MCF 10A (cell line): ENCODE data around the gene KATNA1. TPM values are rescaled to one million over a fixed set of nuclear protein-coding genes. Genes with fewer than 3 reads are reported as not detected.

ENCODE experiments used
- BruUV-seq: library from RNA; stranded (reverse); fragments of 400-500 nt; replicated peaks from 2 replicates; lab custom pipeline; 2021; lab: Mats Ljungman, UMichigan
- CTCF ChIA-PET: fragments of 300-600 bp; sonication (Branson Sonifier 250); formaldehyde crosslinking; extraction: SDS; loops from one replicate; lab custom pipeline; 2021; ENCODE audit warnings: antibody characterized with exemption, inconsistent platforms; lab: Yijun Ruan, JAX
- POLR2A ChIA-PET: fragments of 300-600, 350-650 bp; sonication (Branson Sonifier 250); formaldehyde crosslinking; extraction: SDS; loops from one replicate; lab custom pipeline; 2020; ENCODE audit warnings: antibody characterized with exemption, inconsistent platforms; lab: Yijun Ruan, JAX
- DNase-seq: peaks from one replicate; pipeline ENCODE4 v3.0.0-alpha.2; 2018; ENCODE audit not compliant: unreplicated experiment
- H3K27ac Mint-ChIP-seq: one replicate; pipeline ENCODE4 v1.8.0; 2022; ENCODE audit warnings: mild to moderate bottlenecking, low read depth, mixed read lengths; ENCODE audit not compliant: unreplicated experiment
- H3K27me3 Mint-ChIP-seq: one replicate; pipeline ENCODE4 v1.8.0; 2022; ENCODE audit warnings: mixed read lengths; ENCODE audit not compliant: insufficient read depth, unreplicated experiment
- H3K36me3 Mint-ChIP-seq: one replicate; pipeline ENCODE4 v1.8.0; 2022; ENCODE audit warnings: mild to moderate bottlenecking, moderate library complexity, mixed read lengths; ENCODE audit not compliant: insufficient read depth, unreplicated experiment
- H3K4me1 Mint-ChIP-seq: one replicate; pipeline ENCODE4 v1.8.0; 2022; ENCODE audit warnings: mixed read lengths; ENCODE audit not compliant: insufficient read depth, unreplicated experiment
- H3K4me3 Mint-ChIP-seq: one replicate; pipeline ENCODE4 v1.8.0; 2022; ENCODE audit warnings: mild to moderate bottlenecking, moderate library complexity, mixed read lengths; ENCODE audit not compliant: unreplicated experiment
- H3K9me3 Mint-ChIP-seq: one replicate; pipeline ENCODE4 v1.8.0; 2022; ENCODE audit warnings: mixed read lengths; ENCODE audit not compliant: unreplicated experiment
- intact Hi-C: fragments of 100-400 bp; cut with micrococcal nuclease; formaldehyde crosslinking; loops from 2 replicates; pipeline ENCODE4 v1.14.1; 2022
- total RNA-seq: library from RNA; stranded (reverse); gene quantifications from 2 replicates; pipeline ENCODE4 v1.2.3, GENCODE V29; 2022
- TF ChIP-seq, protein P1 (sequence below): fragments of 200-600 bp; IDR thresholded peaks from one replicate; pipeline ENCODE4 v1.8.0; 2022; ENCODE audit warnings: antibody characterized with exemption, mild to moderate bottlenecking; ENCODE audit not compliant: unreplicated experiment

Gene KATNA1
- total RNA-seq, 1 experiment from 2014 or later, result 25.8 TPM

- Mint-ChIP-seq H3K27me3 (peaks cover 12% of the 10 kb centered on the region), H3K4me1 (peaks cover 7% of the 10 kb centered on the region), H3K4me3 (peak overlapping the region; percentile 46), H3K9me3 (no peaks in the 10 kb centered on the region), H3K36me3 (no peaks in the 10 kb centered on the region), H3K27ac (peak overlapping the region; percentile 31)
- intact Hi-C loops, result no loop called here
- TF ChIP-seq, protein P1, sequence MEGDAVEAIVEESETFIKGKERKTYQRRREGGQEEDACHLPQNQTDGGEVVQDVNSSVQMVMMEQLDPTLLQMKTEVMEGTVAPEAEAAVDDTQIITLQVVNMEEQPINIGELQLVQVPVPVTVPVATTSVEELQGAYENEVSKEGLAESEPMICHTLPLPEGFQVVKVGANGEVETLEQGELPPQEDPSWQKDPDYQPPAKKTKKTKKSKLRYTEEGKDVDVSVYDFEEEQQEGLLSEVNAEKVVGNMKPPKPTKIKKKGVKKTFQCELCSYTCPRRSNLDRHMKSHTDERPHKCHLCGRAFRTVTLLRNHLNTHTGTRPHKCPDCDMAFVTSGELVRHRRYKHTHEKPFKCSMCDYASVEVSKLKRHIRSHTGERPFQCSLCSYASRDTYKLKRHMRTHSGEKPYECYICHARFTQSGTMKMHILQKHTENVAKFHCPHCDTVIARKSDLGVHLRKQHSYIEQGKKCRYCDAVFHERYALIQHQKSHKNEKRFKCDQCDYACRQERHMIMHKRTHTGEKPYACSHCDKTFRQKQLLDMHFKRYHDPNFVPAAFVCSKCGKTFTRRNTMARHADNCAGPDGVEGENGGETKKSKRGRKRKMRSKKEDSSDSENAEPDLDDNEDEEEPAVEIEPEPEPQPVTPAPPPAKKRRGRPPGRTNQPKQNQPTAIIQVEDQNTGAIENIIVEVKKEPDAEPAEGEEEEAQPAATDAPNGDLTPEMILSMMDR, result no peak
- BruUV-seq, result no TSS peak
- ChIA-PET POLR2A (interaction anchor here (0.6 to 5.3 kb wide), 8 partner anchors 11 to 293 kb away, joined by 3 to 121 read pairs (median 6); partner anchors contain the start of genes LATS1 and PPIL4), CTCF (interaction anchor here (0.6 to 3.6 kb wide), 7 partner anchors 11 to 276 kb away, joined by 3 to 26 read pairs (median 4); partner anchors contain the start of gene PPIL4)
- peak; percentile 87 for DNase-seq
Measured at GRCh38 chr6:149563203-149563927, 85.1 kb downstream of the KATNA1 start.

DNA sequence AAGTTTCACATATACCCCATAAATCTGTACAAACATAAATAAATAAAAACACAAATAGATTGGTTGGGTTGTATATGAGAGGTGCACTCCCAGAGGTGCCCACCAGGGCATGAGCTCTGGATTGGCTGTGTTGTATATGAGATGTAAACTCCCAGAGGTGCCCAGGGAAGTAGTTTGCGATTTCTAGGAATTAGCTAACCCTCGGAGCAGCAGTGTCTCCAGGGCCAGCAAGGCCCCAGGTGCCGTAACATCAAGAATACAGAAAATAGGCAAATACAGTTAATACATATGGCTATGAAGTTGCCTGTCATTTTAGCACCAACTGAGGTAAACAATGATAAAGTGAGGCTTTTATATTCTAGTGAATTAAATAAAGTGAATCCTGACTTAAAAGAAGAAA, 87.8 kb downstream of the KATNA1 start:
- ChIA-PET POLR2A (interaction anchor here (1.0 kb wide), 1 partner anchor 15 kb away, joined by 3 read pairs; the partner anchor contains the start of gene PPIL4), CTCF (interaction anchor here (3.6 kb wide), 1 partner anchor 14 kb away, joined by 26 read pairs; the partner anchor contains the start of gene PPIL4)
- Mint-ChIP-seq H3K27me3 (peaks cover 37% of the 10 kb centered on the region), H3K27ac (no peak overlapping the region), H3K9me3 (no peaks in the 10 kb centered on the region), H3K4me1 (peaks cover 7% of the 10 kb centered on the region), H3K36me3 (no peaks in the 10 kb centered on the region), H3K4me3 (no peak overlapping the region)
- peak; percentile 27 for DNase-seq
- intact Hi-C loops, result no loop called here
- TF ChIP-seq, protein P1, result peak; percentile 39
- no TSS peak for BruUV-seq

DNA sequence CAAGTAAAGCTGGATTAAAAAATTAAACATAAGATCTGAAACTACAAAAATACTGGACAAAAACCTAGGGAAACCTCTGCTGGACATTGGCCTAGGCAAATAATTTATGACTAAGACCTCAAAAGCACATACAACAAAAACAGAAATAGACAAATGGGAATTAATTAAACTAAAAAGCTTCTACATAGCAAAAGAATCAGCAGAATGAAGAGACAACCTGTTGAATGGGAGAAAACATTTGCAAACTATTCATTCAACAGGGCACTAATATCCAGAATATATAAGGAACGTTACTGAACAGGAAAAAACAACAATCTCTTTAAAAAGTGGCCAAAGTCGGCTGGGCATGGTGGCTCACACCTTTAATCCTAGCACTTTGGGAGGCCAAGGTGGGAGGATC, 89.1 kb downstream of the KATNA1 start:
- H3K4me3 Mint-ChIP-seq, result no peak overlapping the region
- no peaks in the 10 kb centered on the region for H3K9me3 Mint-ChIP-seq
- H3K36me3 Mint-ChIP-seq, result no peaks in the 10 kb centered on the region
- intact Hi-C loops, result no loop called here
- POLR2A ChIA-PET, result no interaction called here
- BruUV-seq, result no TSS peak
- H3K27ac Mint-ChIP-seq, result no peak overlapping the region
- CTCF ChIA-PET, result interaction anchor here (0.5 to 0.9 kb wide), 3 partner anchors 14 to 982 kb away, joined by 3 read pairs; partner anchors contain the start of gene PPIL4
- TF ChIP-seq, protein P1, result no peak
- H3K27me3 Mint-ChIP-seq, result peaks cover 48% of the 10 kb centered on the region
- DNase-seq, result no peak
- peaks cover 7% of the 10 kb centered on the region for H3K4me1 Mint-ChIP-seq

DNA sequence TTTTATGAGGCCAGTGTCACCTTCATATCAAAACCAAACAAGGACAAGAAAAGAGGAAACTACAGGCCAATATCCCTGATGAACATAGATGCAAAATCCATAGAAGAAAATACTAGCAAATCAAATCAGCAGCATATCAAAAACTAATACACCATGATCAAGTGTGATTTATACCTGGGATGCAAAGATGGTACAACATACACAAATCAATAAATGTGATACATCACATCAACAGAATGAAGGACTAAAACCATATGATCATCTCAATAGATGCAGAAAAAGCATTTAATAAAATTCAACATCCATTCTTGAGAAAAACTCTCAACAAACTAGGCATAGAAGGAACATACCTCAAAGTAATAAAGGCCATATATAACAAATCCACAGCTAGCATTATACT, 90.5 kb downstream of the KATNA1 start:
- Mint-ChIP-seq H3K4me1 (no peaks in the 10 kb centered on the region), H3K36me3 (no peaks in the 10 kb centered on the region), H3K27ac (no peak overlapping the region), H3K9me3 (no peaks in the 10 kb centered on the region), H3K4me3 (no peak overlapping the region), H3K27me3 (peaks cover 48% of the 10 kb centered on the region)
- TF ChIP-seq, protein P1, result no peak
- intact Hi-C loops, result no loop called here
- no TSS peak for BruUV-seq
- ChIA-PET CTCF (interaction anchor here (0.7 kb wide), 1 partner anchor 282 kb away, joined by 3 read pairs; no protein-coding TSS in a partner anchor), POLR2A (no interaction called here)
- no peak for DNase-seq
